RWPE1 (cell line): ENCODE measurements around the gene HOXA7.

Experiments used
- CTCF ChIA-PET: fragments of 350-600 bp; sonication (Branson Sonifier 250); formaldehyde crosslinking; extraction: SDS; loops from one replicate; lab custom pipeline; 2021; lab: Yijun Ruan, JAX
- POLR2A ChIA-PET: fragments of 400-600 bp; formaldehyde crosslinking; extraction: SDS; loops from one replicate; lab custom pipeline; 2020; ENCODE audit warnings: antibody characterized with exemption; ENCODE audit not compliant: low non-redundant PET; lab: Yijun Ruan, JAX
- DNase-seq: peaks from one replicate; pipeline ENCODE4 v3.0.0; 2012; ENCODE audit warnings: low spot score
- H3K27ac ChIP-seq: fragments of 450-650 bp; 2 replicates; pipeline ENCODE4 v1.5.1; 2017
- TF ChIP-seq, protein P1 (sequence below): fragments of 450-650 bp; conservative IDR thresholded peaks from 2 replicates; pipeline ENCODE4 v1.5.1; 2017; ENCODE audit warnings: low read depth, mild to moderate bottlenecking

HOXA7 gene

DNA sequence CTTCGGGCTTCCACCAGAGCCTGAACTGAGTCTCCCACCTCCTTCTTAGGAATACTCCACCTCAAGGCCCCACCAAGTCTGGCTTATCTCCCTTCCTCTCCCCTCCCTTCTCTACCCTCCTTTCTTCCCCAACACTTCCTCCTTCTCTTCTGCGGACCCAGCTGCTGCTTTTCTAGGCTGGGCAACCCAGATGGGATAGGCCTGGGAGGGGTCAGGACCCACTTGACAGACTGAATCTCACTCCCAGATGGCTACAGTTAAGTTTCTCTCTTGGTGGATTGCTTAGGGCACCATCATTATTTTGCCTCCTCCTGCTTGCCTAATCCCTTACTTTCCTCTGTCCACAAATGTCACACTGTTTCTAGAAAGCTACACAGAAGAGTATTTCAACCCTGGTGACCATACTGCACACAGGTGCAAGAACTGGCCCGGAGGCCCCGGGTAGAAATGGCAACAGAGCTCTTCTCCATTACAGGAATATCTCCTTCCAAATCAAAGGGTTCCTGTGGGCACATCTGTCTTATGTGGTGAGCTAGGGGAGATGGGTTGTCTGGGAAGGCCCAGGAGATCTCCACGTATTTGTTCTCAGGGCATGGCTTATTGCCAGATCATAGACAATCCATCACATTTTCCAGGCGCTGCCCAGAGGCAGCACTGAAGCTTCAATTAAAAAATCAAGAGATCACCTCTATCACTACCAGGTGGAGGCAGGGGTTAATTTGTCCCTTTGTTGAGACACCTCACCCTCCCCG lies 33.7 kb upstream of the HOXA7 start:
- CTCF ChIA-PET = interaction anchor here (0.6 to 2.0 kb wide), 2 partner anchors 10 to 409 kb away, joined by 7 to 10 read pairs; no protein-coding TSS in a partner anchor
- no peak for DNase-seq
- peak overlapping the region; percentile 88 for H3K27ac ChIP-seq
- POLR2A ChIA-PET = no interaction called here
- TF ChIP-seq, protein P1, sequence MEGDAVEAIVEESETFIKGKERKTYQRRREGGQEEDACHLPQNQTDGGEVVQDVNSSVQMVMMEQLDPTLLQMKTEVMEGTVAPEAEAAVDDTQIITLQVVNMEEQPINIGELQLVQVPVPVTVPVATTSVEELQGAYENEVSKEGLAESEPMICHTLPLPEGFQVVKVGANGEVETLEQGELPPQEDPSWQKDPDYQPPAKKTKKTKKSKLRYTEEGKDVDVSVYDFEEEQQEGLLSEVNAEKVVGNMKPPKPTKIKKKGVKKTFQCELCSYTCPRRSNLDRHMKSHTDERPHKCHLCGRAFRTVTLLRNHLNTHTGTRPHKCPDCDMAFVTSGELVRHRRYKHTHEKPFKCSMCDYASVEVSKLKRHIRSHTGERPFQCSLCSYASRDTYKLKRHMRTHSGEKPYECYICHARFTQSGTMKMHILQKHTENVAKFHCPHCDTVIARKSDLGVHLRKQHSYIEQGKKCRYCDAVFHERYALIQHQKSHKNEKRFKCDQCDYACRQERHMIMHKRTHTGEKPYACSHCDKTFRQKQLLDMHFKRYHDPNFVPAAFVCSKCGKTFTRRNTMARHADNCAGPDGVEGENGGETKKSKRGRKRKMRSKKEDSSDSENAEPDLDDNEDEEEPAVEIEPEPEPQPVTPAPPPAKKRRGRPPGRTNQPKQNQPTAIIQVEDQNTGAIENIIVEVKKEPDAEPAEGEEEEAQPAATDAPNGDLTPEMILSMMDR = no peak

DNA sequence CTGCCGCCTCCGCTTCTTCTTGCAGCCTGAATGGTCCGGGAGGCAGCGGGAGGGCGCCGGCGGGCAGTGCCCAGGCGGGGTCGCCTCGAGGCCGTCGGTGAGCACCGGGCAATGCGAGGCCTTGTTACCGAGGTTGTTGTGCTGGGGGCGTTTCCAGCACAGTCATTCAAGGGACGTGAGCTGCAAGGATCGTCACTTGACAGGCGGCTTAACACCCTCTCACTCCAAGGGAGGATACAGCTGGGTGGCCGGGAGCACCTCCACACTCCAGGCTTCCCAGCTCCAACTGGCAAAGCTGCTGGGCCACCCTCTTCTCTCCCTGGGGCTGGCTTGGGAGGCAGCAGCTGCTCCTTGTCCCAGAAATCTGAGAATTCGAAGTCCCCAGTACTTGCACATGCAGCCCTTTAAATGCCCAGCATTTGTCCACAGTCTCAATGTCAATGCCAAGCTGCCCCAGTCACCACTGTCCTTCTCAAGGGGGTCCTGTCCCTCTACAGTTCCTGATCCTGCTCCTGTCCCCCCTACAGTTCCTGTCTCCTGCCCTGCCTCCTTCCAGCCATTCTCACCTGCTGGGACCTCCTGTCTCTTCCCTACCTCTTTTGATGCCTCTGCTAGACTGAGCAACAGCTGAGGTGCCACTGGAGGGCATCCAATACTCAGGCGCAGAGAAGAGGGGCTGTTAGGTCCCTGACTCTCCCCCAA lies 33.0 kb upstream of the HOXA7 start:
- POLR2A ChIA-PET = no interaction called here
- TF ChIP-seq, protein P1 = no peak
- CTCF ChIA-PET = interaction anchor here (2.0 kb wide), 1 partner anchor 10 kb away, joined by 10 read pairs; no protein-coding TSS in a partner anchor
- peak overlapping the region; percentile 88 for H3K27ac ChIP-seq
- DNase-seq = no peak

DNA sequence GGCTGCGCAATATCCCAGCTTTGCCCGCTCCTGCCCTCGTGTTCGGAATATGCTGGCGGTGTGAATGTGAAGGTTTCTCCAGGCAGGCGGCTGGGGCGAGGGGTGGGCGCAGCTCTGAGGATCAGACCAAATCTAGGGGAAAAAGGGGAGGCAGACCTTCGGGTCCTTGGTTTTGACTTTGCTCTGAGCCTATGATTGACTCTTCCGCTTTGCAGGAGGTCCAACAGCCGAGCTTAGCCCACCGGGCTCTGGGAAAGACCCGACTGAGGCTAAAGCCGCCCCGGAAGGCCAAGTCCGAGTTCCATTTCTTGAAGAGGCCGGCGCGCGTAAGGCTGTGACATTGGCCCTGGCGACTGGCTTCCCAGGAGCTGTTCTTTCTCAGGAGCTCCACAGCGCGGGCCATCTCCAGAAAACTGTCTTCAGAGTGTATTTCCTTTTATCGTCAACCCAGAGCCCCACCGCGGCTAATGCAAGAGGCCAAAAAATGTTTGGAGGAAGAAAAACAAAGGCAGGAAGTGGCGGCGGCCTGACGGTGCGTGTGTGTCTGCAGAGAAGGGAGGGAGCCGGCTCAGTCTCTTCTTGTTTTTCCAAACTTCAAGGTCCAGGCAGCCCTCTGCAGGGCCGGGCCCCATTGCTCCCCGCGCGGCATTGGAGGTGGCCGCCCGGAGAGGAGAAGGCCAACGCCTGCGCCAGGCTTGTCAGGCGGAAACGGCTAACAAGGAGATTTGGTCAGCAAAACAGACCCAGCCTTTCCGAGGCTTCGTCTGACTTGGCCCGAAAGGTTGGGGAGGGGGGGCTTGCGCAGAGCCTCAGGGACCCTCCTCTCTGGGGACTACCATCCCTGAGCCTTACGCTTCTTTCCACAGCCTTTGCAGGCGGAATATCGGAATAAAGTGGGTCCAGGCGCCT lies 32.2 kb upstream of the HOXA7 start:
- ChIA-PET POLR2A (no interaction called here), CTCF (interaction anchor here (0.6 to 2.0 kb wide), 2 partner anchors 9 to 237 kb away, joined by 3 to 10 read pairs; no protein-coding TSS in a partner anchor)
- DNase-seq = no peak
- peak overlapping the region; percentile 88 for H3K27ac ChIP-seq
- TF ChIP-seq, protein P1 = no peak

DNA sequence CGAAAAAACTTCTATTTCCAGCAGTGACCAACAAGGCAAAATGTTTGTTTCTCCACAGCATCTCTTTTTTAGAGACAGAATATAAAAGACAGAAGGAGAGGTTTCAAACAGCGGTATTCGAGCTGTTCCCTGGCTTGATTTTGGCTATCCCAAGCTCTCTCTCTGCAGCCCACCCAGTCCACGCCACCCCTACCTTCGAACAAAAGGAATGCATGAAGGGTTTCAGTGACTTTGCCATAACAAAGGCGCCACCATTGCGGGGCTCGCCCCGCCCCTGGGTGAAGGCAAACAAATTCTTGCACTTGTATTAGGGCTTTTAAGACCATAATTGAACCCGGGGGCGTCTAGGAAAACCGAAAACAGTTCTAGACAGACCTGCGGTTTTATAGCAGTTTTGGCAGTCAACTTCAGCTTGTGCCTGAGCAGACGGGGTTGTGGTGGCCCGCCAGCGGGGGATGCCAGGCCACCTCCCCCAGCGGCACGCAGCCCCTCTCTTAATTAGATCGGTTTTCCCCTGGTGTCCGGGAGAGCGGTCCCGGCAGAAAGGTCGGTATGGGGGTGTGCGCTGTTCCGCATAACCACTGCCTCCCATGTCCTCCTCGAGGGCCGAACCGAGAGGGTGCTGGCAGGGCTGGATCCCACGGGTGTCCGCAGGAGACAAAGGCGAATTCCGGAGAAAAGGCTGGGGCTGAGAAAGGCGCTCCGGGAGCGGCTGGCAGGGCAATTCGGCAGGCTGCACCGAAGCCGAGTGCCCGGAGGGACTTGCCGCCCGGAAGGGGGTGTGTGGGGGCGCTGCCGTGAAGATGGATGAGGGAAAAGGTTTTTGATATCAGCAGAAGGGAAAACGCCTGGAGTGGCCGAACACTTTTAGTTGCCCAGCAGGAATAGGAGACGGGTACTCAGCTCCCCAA lies 31.3 kb upstream of the HOXA7 start:
- DNase-seq = no peak
- CTCF ChIA-PET = interaction anchor here (0.6 to 1.1 kb wide), 2 partner anchors 18 to 238 kb away, joined by 3 read pairs; no protein-coding TSS in a partner anchor

DNA sequence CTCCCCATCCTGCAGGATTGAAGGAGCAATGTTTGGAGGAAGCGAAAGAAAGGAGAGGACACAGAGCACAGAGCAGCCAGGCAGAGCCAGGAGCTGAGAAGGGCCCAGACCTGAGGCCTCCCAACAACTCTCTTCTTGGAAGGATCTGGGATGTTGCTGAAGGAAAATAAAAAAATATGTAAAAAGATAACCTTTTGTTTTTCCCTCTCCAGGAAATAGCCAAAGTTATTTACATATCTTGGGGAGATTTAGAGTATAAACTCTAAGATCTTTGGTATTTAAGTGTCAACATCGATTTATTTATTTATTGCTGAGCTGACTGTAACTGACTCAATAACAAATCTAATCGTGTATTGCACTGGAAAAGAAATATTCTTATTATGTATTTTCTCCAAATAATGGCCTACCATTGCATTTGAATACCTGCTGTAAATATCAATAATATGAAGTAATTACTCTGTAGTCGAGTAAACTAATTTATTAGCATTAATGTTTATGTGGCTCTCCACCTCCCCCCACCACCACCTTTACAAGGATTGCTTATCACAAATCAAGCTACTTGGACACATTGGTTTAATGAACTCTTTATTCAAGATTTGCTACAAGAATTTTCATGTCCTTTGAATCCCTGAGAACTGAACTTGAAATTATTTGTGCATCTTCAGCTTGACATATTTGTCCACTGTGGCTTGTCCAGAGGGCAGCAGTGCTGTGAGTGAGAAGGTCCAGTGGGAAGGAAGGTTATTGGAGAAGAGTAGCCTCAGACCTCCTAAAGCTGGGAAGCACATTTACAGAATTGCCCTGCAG lies 30.4 kb upstream of the HOXA7 start:
- DNase-seq = no peak
- CTCF ChIA-PET = interaction anchor here (0.7 to 1.1 kb wide), 4 partner anchors 9 to 391 kb away, joined by 3 to 4 read pairs (median 3); no protein-coding TSS in a partner anchor
- TF ChIP-seq, protein P1 = no peak
- peak overlapping the region; percentile 98 for H3K27ac ChIP-seq
- POLR2A ChIA-PET = no interaction called here

More for the DNA sequence above, 31.3 kb upstream of the HOXA7 start:
- POLR2A ChIA-PET = no interaction called here
- H3K27ac ChIP-seq = peak overlapping the region; percentile 88
- TF ChIP-seq, protein P1 = no peak
